GM13976 (cell line): Measurements from ENCODE around the gene GAPDHS.

Experiments used
- DNase-seq: peaks from one replicate; pipeline ENCODE4 v3.0.0; 2012; ENCODE audit warnings: low spot score
- in situ Hi-C: fragments of 300-500 bp; cut with MboI; formaldehyde crosslinking; loops from one replicate; pipeline ENCODE4 v1.12.0; 2022; ENCODE audit warnings: low sequenced_read_pairs, mixed read lengths, inconsistent platforms; ENCODE audit not compliant: unreplicated experiment
- TF ChIP-seq, protein P1 (sequence below): IDR thresholded peaks from 2 replicates; pipeline ENCODE4 v1.5.1; 2012; ENCODE audit warnings: borderline replicate concordance, mild to moderate bottlenecking; ENCODE audit not compliant: insufficient read depth; ENCODE audit errors: extremely low read depth, missing control alignments, control extremely low read depth

The GAPDHS gene

GRCh38 chr19:35491836-35492360 is 41.4 kb upstream of the GAPDHS start:
- in situ Hi-C loops = loop anchor here (10.0 kb wide), 1 partner anchor 137 kb away; the partner anchor contains the start of gene FFAR3
- DNase-seq = no peak
- TF ChIP-seq, protein P1, sequence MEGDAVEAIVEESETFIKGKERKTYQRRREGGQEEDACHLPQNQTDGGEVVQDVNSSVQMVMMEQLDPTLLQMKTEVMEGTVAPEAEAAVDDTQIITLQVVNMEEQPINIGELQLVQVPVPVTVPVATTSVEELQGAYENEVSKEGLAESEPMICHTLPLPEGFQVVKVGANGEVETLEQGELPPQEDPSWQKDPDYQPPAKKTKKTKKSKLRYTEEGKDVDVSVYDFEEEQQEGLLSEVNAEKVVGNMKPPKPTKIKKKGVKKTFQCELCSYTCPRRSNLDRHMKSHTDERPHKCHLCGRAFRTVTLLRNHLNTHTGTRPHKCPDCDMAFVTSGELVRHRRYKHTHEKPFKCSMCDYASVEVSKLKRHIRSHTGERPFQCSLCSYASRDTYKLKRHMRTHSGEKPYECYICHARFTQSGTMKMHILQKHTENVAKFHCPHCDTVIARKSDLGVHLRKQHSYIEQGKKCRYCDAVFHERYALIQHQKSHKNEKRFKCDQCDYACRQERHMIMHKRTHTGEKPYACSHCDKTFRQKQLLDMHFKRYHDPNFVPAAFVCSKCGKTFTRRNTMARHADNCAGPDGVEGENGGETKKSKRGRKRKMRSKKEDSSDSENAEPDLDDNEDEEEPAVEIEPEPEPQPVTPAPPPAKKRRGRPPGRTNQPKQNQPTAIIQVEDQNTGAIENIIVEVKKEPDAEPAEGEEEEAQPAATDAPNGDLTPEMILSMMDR = no peak

- in situ Hi-C loops = loop anchor here (10.0 kb wide), 1 partner anchor 139 kb away; the partner anchor contains the start of gene FFAR3
- DNase-seq = no peak
- TF ChIP-seq, protein P1 = no peak
Measured at GRCh38 chr19:35493971-35494370, 39.3 kb upstream of the GAPDHS start.

GRCh38 chr19:35495107-35496064 is 37.9 kb upstream of the GAPDHS start:
- TF ChIP-seq, protein P1 = peak; percentile 96
- DNase-seq = peak; percentile 92
- in situ Hi-C loops = loop anchor here (10.0 kb wide), 1 partner anchor 141 kb away; the partner anchor contains the start of gene FFAR3

GRCh38 chr19:35497406-35497805 is 35.9 kb upstream of the GAPDHS start:
- TF ChIP-seq, protein P1 = no peak
- DNase-seq = no peak
- in situ Hi-C loops = loop anchor here (10.0 kb wide), 1 partner anchor 143 kb away; the partner anchor contains the start of gene FFAR3

- no peak for DNase-seq
- in situ Hi-C loops = loop anchor here (10.0 kb wide), 1 partner anchor 143 kb away; the partner anchor contains the start of gene FFAR3
- TF ChIP-seq, protein P1 = no peak
Measured at GRCh38 chr19:35498220-35498619, 35.0 kb upstream of the GAPDHS start.

- in situ Hi-C loops = loop anchor here (10.0 kb wide), 1 partner anchor 144 kb away; the partner anchor contains the start of gene FFAR3
- TF ChIP-seq, protein P1 = no peak
- no peak for DNase-seq
Measured at GRCh38 chr19:35498984-35499527, 34.2 kb upstream of the GAPDHS start.
